Activated naive CD8-positive, alpha-beta T cell treated with anti-CD3 and anti-CD28 coated beads, Interleukin-2, amount 50 U/mL, for 24 hours (primary cell): ENCODE results near the gene AMPD3.

ENCODE experiments used
- ATAC-seq: fragments of 150-1000 bp; cut with Tn5 transposase; one replicate; pipeline ENCODE4 v1.10.0; 2021
- DNase-seq: peaks from one replicate; pipeline ENCODE4 v3.0.0; 2021
- H3K27ac Mint-ChIP-seq: one replicate; pipeline ENCODE4 v1.8.0; 2021; ENCODE audit warnings: mild to moderate bottlenecking, mixed read lengths
- H3K27me3 Mint-ChIP-seq: one replicate; pipeline ENCODE4 v1.8.0; 2021; ENCODE audit warnings: mixed read lengths
- H3K36me3 Mint-ChIP-seq: one replicate; pipeline ENCODE4 v1.8.0; 2021; ENCODE audit warnings: low read depth, mixed read lengths
- H3K4me1 Mint-ChIP-seq: one replicate; pipeline ENCODE4 v1.8.0; 2021; ENCODE audit warnings: mixed read lengths
- H3K4me3 Mint-ChIP-seq: one replicate; pipeline ENCODE4 v1.8.0; 2021; ENCODE audit warnings: mild to moderate bottlenecking, moderate library complexity, mixed read lengths
- H3K9me3 Mint-ChIP-seq: one replicate; pipeline ENCODE4 v1.8.0; 2021; ENCODE audit warnings: mixed read lengths

Gene AMPD3

GRCh38 chr11:10443721-10444235, 11.3 kb upstream of the AMPD3 start:
- Mint-ChIP-seq H3K9me3 (no peaks in the 10 kb centered on the region), H3K4me3 (no peak overlapping the region), H3K27ac (no peak overlapping the region), H3K4me1 (peaks cover 58% of the 10 kb centered on the region), H3K36me3 (no peaks in the 10 kb centered on the region), H3K27me3 (no peaks in the 10 kb centered on the region)
- DNase-seq: no peak
- no peak for ATAC-seq

- Mint-ChIP-seq H3K4me3 (no peak overlapping the region), H3K36me3 (no peaks in the 10 kb centered on the region), H3K27me3 (no peaks in the 10 kb centered on the region), H3K27ac (peak overlapping the region; percentile 19), H3K9me3 (no peaks in the 10 kb centered on the region), H3K4me1 (peaks cover 64% of the 10 kb centered on the region)
- ATAC-seq (no peak), DNase-seq (no peak)
Observed at GRCh38 chr11:10444725-10445315, 10.2 kb upstream of the AMPD3 start.

GRCh38 chr11:10447445-10447844, 7.6 kb upstream of the AMPD3 start:
- H3K4me1 Mint-ChIP-seq: peaks cover 63% of the 10 kb centered on the region
- no peak overlapping the region for H3K27ac Mint-ChIP-seq
- no peaks in the 10 kb centered on the region for H3K27me3 Mint-ChIP-seq
- no peak overlapping the region for H3K4me3 Mint-ChIP-seq
- H3K36me3 Mint-ChIP-seq: no peaks in the 10 kb centered on the region
- no peaks in the 10 kb centered on the region for H3K9me3 Mint-ChIP-seq
- no peak for DNase-seq
- ATAC-seq: no peak

- no peaks in the 10 kb centered on the region for H3K27me3 Mint-ChIP-seq
- peak overlapping the region; percentile 93 for H3K27ac Mint-ChIP-seq
- H3K4me1 Mint-ChIP-seq: peaks cover 66% of the 10 kb centered on the region
Observed at GRCh38 chr11:10450462-10451425, 4.3 kb upstream of the AMPD3 start.

GRCh38 chr11:10451426-10452116, 3.5 kb upstream of the AMPD3 start:
- Mint-ChIP-seq H3K4me1 (peaks cover 74% of the 10 kb centered on the region), H3K4me3 (peak overlapping the region; percentile 75), H3K36me3 (peaks cover 5% of the 10 kb centered on the region), H3K27me3 (no peaks in the 10 kb centered on the region), H3K27ac (peak overlapping the region; percentile 82), H3K9me3 (no peaks in the 10 kb centered on the region)
- DNase-seq (no peak), ATAC-seq (no peak)

More at GRCh38 chr11:10450462-10451425, 4.3 kb upstream of the AMPD3 start:
- ATAC-seq (peak; percentile 3), DNase-seq (peak; percentile 49)
- Mint-ChIP-seq H3K4me3 (peak overlapping the region; percentile 84), H3K36me3 (no peaks in the 10 kb centered on the region), H3K9me3 (no peaks in the 10 kb centered on the region)

GRCh38 chr11:10452211-10452767, 2.8 kb upstream of the AMPD3 start:
- Mint-ChIP-seq H3K9me3 (no peaks in the 10 kb centered on the region), H3K4me1 (peaks cover 78% of the 10 kb centered on the region), H3K27ac (peak overlapping the region; percentile 42), H3K4me3 (peak overlapping the region; percentile 30), H3K36me3 (peaks cover 9% of the 10 kb centered on the region), H3K27me3 (no peaks in the 10 kb centered on the region)
- no peak for DNase-seq
- no peak for ATAC-seq

GRCh38 chr11:10453261-10453660, 1.8 kb upstream of the AMPD3 start:
- peak overlapping the region; percentile 31 for H3K27ac Mint-ChIP-seq
- H3K9me3 Mint-ChIP-seq: no peaks in the 10 kb centered on the region
- peaks cover 79% of the 10 kb centered on the region for H3K4me1 Mint-ChIP-seq
- H3K27me3 Mint-ChIP-seq: no peaks in the 10 kb centered on the region
- ATAC-seq (no peak), DNase-seq (no peak)
- H3K4me3 Mint-ChIP-seq: no peak overlapping the region
- peaks cover 11% of the 10 kb centered on the region for H3K36me3 Mint-ChIP-seq

- DNase-seq: peak; percentile 79
- peaks cover 87% of the 10 kb centered on the region for H3K4me1 Mint-ChIP-seq
- H3K36me3 Mint-ChIP-seq: peaks cover 11% of the 10 kb centered on the region
- H3K9me3 Mint-ChIP-seq: no peaks in the 10 kb centered on the region
- no peaks in the 10 kb centered on the region for H3K27me3 Mint-ChIP-seq
- peak overlapping the region; percentile 91 for H3K4me3 Mint-ChIP-seq
- peak; percentile 78 for ATAC-seq
- peak overlapping the region; percentile 97 for H3K27ac Mint-ChIP-seq
Observed at GRCh38 chr11:10455637-10456487, 798 bp downstream of the AMPD3 start.

- H3K27ac Mint-ChIP-seq: peak overlapping the region; percentile 97
Observed at GRCh38 chr11:10456519-10456918, 1.5 kb downstream of the AMPD3 start.

GRCh38 chr11:10457901-10458300, 2.8 kb downstream of the AMPD3 start:
- DNase-seq: no peak
- peak overlapping the region; percentile 91 for H3K4me3 Mint-ChIP-seq
- ATAC-seq: no peak
- peak overlapping the region; percentile 70 for H3K27ac Mint-ChIP-seq
- H3K4me1 Mint-ChIP-seq: peaks cover 74% of the 10 kb centered on the region
- no peaks in the 10 kb centered on the region for H3K9me3 Mint-ChIP-seq
- peaks cover 23% of the 10 kb centered on the region for H3K36me3 Mint-ChIP-seq
- no peaks in the 10 kb centered on the region for H3K27me3 Mint-ChIP-seq

More at GRCh38 chr11:10456519-10456918, 1.5 kb downstream of the AMPD3 start:
- Mint-ChIP-seq H3K36me3 (peaks cover 14% of the 10 kb centered on the region), H3K27me3 (no peaks in the 10 kb centered on the region), H3K4me3 (peak overlapping the region; percentile 91), H3K9me3 (no peaks in the 10 kb centered on the region), H3K4me1 (peaks cover 86% of the 10 kb centered on the region)
- no peak for ATAC-seq
- DNase-seq: no peak

GRCh38 chr11:10459029-10459970, 4.2 kb downstream of the AMPD3 start:
- DNase-seq (peak; percentile 60), ATAC-seq (peak; percentile 61)
- Mint-ChIP-seq H3K4me3 (peak overlapping the region; percentile 74), H3K4me1 (peaks cover 60% of the 10 kb centered on the region), H3K27ac (peak overlapping the region; percentile 97), H3K27me3 (no peaks in the 10 kb centered on the region), H3K9me3 (no peaks in the 10 kb centered on the region), H3K36me3 (peaks cover 34% of the 10 kb centered on the region)

GRCh38 chr11:10460611-10461275, 5.7 kb downstream of the AMPD3 start:
- Mint-ChIP-seq H3K27ac (peak overlapping the region; percentile 4), H3K36me3 (peaks cover 43% of the 10 kb centered on the region), H3K9me3 (no peaks in the 10 kb centered on the region), H3K4me1 (peaks cover 46% of the 10 kb centered on the region), H3K4me3 (no peak overlapping the region), H3K27me3 (no peaks in the 10 kb centered on the region)
- ATAC-seq (no peak), DNase-seq (no peak)
